Testis (tissue), 3 donors: ENCODE data around the gene PLEKHD1. TPM values are rescaled to one million over a fixed set of nuclear protein-coding genes. Genes with fewer than 3 reads are reported as not detected.
"Not testable (repeated sequence)": the region's sequence is repeated elsewhere in the genome, so short reads cannot be mapped to it uniquely, and the experiment has no call there.

ENCODE experiments used
- DNase-seq: peaks from one replicate; pipeline ENCODE4 v3.0.0-alpha.2; 2019
- H3K27ac ChIP-seq, 2 donors: fragments of 200-600 bp; sonication (generic); one replicate each; pipeline ENCODE4 v1.5.1; 2019
- H3K27me3 ChIP-seq: fragments of 200-600 bp; sonication (generic); one replicate; pipeline ENCODE4 v1.5.1; 2019
- H3K36me3 ChIP-seq: fragments of 200-600 bp; sonication (generic); one replicate; pipeline ENCODE4 v1.5.1; 2017; ENCODE audit warnings: low read depth; ENCODE audit errors: missing control alignments
- H3K4me1 ChIP-seq: fragments of 200-600 bp; sonication (generic); one replicate; pipeline ENCODE4 v1.5.1; 2019
- H3K4me3 ChIP-seq, 2 donors: fragments of 200-600 bp; sonication (generic); one replicate each; pipeline ENCODE4 v1.5.1; 2017 to 2019
- H3K9me3 ChIP-seq: fragments of 200-600 bp; sonication (generic); one replicate; pipeline ENCODE4 v1.5.1; 2017
- POLR2A ChIP-seq: fragments of 450-650 bp; IDR thresholded peaks from one replicate; pipeline ENCODE4 v1.6.1; 2017; ENCODE audit warnings: antibody characterized with exemption, mild to moderate bottlenecking, moderate library complexity
- WGBS, 2 donors: methylation state at CpG; one replicate each; pipeline ENCODE4 v1.1.5; 2018; 5-methylcytosine and 5-hydroxymethylcytosine counted together
- intact Hi-C: fragments of 100-400 bp; cut with DNase I; formaldehyde crosslinking; loops from one replicate; pipeline ENCODE4 v1.15.1; 2023; ENCODE audit warnings: low total_unique reads
- polyA plus RNA-seq: library from polyadenylated mRNA; stranded (reverse); fragments of 350-450 nt; fragmentation: Illumina TruSeq; extraction: RNeasy Lipid Tissue Mini Kit (QIAGEN cat#74804); gene quantifications from one replicate; pipeline ENCODE4 v1.2.3, GENCODE V29; 2014; ENCODE audit warnings: low read depth, low replicate concordance; ENCODE audit not compliant: insufficient read depth
- total RNA-seq, 2 donors: library from RNA; depleted of rRNA; stranded (reverse); fragments of >200 nt; gene quantifications; one replicate each; pipeline ENCODE4 v1.2.3, GENCODE V29; 2016
- TF ChIP-seq, protein P1 (sequence below), 3 experiments: fragments of 450-650 bp in 2 of 3; fragments of 200-600 bp in 1 of 3; sonication (generic) in 1 of 3; IDR thresholded peaks; one replicate each; pipeline ENCODE4 v1.5.1; 2016 to 2019; ENCODE audit warnings: antibody characterized with exemption in 3 of 3, mild to moderate bottlenecking in 2 of 3, moderate library complexity in 1 of 3

Gene PLEKHD1
- total and polyA plus RNA-seq, 3 donors from 2014 or later: 0.87 to 1.9 (median 1.1) TPM

GRCh38 chr14:69493038-69493437 is 8.5 kb downstream of the PLEKHD1 start:
- no peaks in the 10 kb centered on the region for H3K9me3 ChIP-seq
- H3K4me3 ChIP-seq: no peak overlapping the region
- no peaks in the 10 kb centered on the region for H3K36me3 ChIP-seq
- TF ChIP-seq POLR2A: no peak
- TF ChIP-seq, protein P1, sequence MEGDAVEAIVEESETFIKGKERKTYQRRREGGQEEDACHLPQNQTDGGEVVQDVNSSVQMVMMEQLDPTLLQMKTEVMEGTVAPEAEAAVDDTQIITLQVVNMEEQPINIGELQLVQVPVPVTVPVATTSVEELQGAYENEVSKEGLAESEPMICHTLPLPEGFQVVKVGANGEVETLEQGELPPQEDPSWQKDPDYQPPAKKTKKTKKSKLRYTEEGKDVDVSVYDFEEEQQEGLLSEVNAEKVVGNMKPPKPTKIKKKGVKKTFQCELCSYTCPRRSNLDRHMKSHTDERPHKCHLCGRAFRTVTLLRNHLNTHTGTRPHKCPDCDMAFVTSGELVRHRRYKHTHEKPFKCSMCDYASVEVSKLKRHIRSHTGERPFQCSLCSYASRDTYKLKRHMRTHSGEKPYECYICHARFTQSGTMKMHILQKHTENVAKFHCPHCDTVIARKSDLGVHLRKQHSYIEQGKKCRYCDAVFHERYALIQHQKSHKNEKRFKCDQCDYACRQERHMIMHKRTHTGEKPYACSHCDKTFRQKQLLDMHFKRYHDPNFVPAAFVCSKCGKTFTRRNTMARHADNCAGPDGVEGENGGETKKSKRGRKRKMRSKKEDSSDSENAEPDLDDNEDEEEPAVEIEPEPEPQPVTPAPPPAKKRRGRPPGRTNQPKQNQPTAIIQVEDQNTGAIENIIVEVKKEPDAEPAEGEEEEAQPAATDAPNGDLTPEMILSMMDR (IDR thresholded peaks at IDR 0.05): no peak
- no peaks in the 10 kb centered on the region for H3K4me1 ChIP-seq
- intact Hi-C loops: no loop called here
- H3K27ac ChIP-seq: no peak overlapping the region
- H3K27me3 ChIP-seq: no peaks in the 10 kb centered on the region
- WGBS, 2 donors: 82 to 88% methylated on average over 4 of the region's 4 CpGs
- no peak for DNase-seq

- DNase-seq: no peak
- Histone ChIP-seq H3K27ac (no peak overlapping the region), H3K36me3 (no peaks in the 10 kb centered on the region), H3K4me3 (no peak overlapping the region), H3K27me3 (no peaks in the 10 kb centered on the region), H3K9me3 (no peaks in the 10 kb centered on the region), H3K4me1 (no peaks in the 10 kb centered on the region)
- no peak for TF ChIP-seq POLR2A
- TF ChIP-seq, protein P1 (IDR thresholded peaks at IDR 0.05): no peak
- intact Hi-C loops: no loop called here
- 64 to 71% methylated on average over 3 of the region's 3 CpGs for WGBS, 2 donors
These were observed 9.3 kb downstream of the PLEKHD1 start for GRCh38 chr14:69493791-69494190.

DNA sequence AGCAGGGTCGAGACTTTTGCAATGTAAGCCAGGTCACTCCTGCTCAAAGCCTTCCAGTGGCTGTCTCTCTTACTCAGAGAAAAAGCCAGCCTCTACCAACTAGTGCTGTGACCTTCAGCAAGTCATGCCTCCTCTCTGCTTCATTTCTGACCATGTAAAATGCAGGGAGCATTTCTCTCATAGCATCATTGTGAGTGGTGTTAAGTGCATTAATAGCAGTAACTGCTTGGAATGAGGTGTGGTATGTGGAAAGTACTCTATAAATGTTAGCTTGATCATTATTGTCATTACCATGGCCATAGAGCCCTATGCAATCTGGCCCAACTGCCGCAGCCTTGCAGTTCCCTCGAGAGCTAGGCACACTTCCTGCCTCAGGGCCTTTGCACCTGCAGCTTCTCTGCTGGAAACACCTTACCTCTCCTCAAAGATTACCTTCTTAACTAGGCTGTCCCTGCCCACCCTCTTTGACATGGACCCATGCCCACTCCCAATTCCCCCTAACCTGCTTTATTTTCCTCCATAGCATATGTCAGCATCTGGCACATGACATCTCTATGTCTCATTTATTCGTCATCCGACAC is 10.9 kb downstream of the PLEKHD1 start:
- no peak overlapping the region for H3K27ac ChIP-seq
- DNase-seq: no peak
- 95 to 99% methylated on average over 5 of the region's 5 CpGs for WGBS, 2 donors
- no peaks in the 10 kb centered on the region for H3K27me3 ChIP-seq
- H3K36me3 ChIP-seq: no peaks in the 10 kb centered on the region
- no peak for TF ChIP-seq POLR2A
- TF ChIP-seq, protein P1 (IDR thresholded peaks at IDR 0.05): no peak
- H3K9me3 ChIP-seq: no peaks in the 10 kb centered on the region
- no peaks in the 10 kb centered on the region for H3K4me1 ChIP-seq
- H3K4me3 ChIP-seq: no peak overlapping the region
- intact Hi-C loops: no loop called here

DNA sequence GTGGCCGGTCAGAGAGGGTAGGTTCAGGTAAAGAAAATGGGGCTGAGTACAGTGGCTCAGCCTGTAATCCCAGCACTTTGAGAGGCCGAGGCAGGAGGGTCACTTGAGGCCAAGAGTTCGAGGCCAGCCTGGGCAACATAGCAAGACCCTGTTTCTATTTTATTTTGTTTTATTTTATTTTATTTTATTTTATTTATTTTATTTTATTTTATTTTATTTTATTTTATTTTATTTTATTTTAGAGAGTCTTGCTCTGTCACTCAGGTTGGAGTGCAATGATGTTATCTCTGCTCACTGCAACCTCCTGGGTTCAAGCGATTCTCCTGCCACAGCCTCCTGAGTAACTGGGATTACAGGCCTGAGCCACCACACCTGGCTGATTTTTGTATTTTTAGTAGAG is 13.3 kb downstream of the PLEKHD1 start:
- DNase-seq, H3K4me1 ChIP-seq, H3K36me3 ChIP-seq, H3K9me3 ChIP-seq, H3K27me3 ChIP-seq, H3K4me3 ChIP-seq, H3K27ac ChIP-seq, intact Hi-C loops: not testable (repeated sequence)
- 87 to 92% methylated on average over 4 of the region's 4 CpGs for WGBS, 2 donors

DNA sequence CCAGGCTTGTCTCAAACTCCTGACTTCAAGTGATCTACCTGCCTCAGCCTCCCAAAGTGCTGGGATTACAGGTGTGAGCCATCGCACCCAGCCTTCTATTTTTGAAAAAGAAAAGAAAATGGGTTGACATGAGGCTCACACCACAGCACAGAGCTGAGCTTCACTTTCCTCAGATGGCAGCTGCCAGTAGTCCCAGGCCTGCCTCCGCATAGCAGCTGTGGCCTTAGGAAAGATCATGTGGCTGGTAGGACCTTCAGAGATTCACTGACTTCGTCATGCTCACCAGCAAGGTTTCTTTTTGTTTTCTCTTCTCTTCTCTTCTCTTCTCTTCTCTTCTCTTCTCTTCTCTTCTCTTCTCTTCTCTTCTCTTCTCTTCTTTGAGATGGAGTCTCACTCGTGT is 13.8 kb downstream of the PLEKHD1 start:
- H3K36me3 ChIP-seq, H3K27me3 ChIP-seq, H3K4me1 ChIP-seq, DNase-seq, H3K4me3 ChIP-seq, intact Hi-C loops, H3K9me3 ChIP-seq, H3K27ac ChIP-seq: not testable (repeated sequence)
- WGBS, 2 donors: 92 to 99% methylated on average over 4 of the region's 4 CpGs

DNA sequence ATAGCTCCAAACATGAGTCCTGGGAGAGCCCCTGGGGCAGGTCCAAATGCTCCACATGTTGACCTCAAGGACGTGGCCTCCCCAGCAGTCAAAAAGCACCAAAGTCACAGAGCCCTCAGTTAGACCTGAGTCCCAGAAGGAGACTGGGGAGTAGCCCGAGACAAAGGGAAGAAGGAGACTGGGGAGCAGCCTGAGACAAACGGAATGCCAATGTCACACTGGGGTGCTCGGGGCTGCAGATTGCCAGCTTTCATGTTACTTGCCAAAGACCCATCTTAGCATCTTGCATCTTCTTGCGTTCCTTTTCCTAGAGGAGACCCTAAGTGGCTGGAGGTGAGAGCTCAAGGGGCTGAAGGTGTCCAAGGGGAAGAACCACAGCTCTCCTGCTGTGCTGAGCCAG is 14.9 kb downstream of the PLEKHD1 start:
- intact Hi-C loops: no loop called here
- Histone ChIP-seq H3K27ac (no peak overlapping the region), H3K36me3 (no peaks in the 10 kb centered on the region), H3K4me1 (no peaks in the 10 kb centered on the region), H3K9me3 (no peaks in the 10 kb centered on the region), H3K27me3 (no peaks in the 10 kb centered on the region), H3K4me3 (no peak overlapping the region)
- TF ChIP-seq, protein P1 (IDR thresholded peaks at IDR 0.05): no peak
- no peak for TF ChIP-seq POLR2A
- 90 to 95% methylated on average over 5 of the region's 5 CpGs for WGBS, 2 donors
- no peak for DNase-seq
